Mucosa of descending colon (tissue), 3 donors: ENCODE results near the gene ZBTB11. TPM values are rescaled to one million over a fixed set of nuclear protein-coding genes. Genes with fewer than 3 reads are reported as not detected.
"Not testable (repeated sequence)": the region's sequence is repeated elsewhere in the genome, so short reads cannot be mapped to it uniquely, and the experiment has no call there.

ENCODE experiments used
- ATAC-seq: fragments of 200-7000 bp; cut with Tn5 transposase; one replicate; pipeline ENCODE4 v1.9.1; 2020; ENCODE audit warnings: mild to moderate bottlenecking, moderate library complexity
- DNase-seq, 3 donors: peaks; one replicate each; pipeline ENCODE4 v3.0.0-alpha.2; 2020
- H3K36me3 ChIP-seq: fragments of 200-600 bp; one replicate; pipeline ENCODE4 v1.8.0; 2021; ENCODE audit warnings: low read depth, mild to moderate bottlenecking
- H3K4me1 ChIP-seq: fragments of 200-600 bp; one replicate; pipeline ENCODE4 v1.8.0; 2021; ENCODE audit warnings: low read depth, mild to moderate bottlenecking
- H3K4me3 ChIP-seq: fragments of 200-600 bp; one replicate; pipeline ENCODE4 v1.8.0; 2021; ENCODE audit warnings: mild to moderate bottlenecking
- H3K9me3 ChIP-seq: fragments of 200-600 bp; one replicate; pipeline ENCODE4 v1.8.0; 2021; ENCODE audit warnings: mild to moderate bottlenecking
- intact Hi-C, 2 donors: fragments of 100-400 bp; cut with DNase I in 1 of 2; cut with micrococcal nuclease in 1 of 2; formaldehyde crosslinking; loops; one replicate each; pipeline versions ENCODE4 v1.11.0 to v1.11.1; 2022; cut with DNase I, micrococcal nuclease
- total RNA-seq, 3 donors: library from RNA; stranded (reverse); fragmentation: NEBNext Ultra II Directional in 2 of 3; extraction: Animal tissue kit (Norgen Biotek cat#: 25700) in 2 of 3; gene quantifications; one replicate each; pipeline versions ENCODE4 v1.2.1 to v1.2.4, GENCODE V29; 2021 to 2023
- TF ChIP-seq, protein P1 (sequence below): fragments of 200-600 bp; IDR thresholded peaks from one replicate; pipeline ENCODE4 v1.8.0; 2022; ENCODE audit warnings: antibody characterized with exemption, mild to moderate bottlenecking
- donor health status: DM: no; HTN: no; CAD: no; lungs with moderate emphysema.
- donor health status: DM: no; HTN: no; CAD: no.
- donor health status: DM: no; HTN: yes; CAD: no.

ZBTB11 gene
- total RNA-seq, 3 donors from 2014 or later: 13.0 to 19.4 (median 13.1) TPM

DNA sequence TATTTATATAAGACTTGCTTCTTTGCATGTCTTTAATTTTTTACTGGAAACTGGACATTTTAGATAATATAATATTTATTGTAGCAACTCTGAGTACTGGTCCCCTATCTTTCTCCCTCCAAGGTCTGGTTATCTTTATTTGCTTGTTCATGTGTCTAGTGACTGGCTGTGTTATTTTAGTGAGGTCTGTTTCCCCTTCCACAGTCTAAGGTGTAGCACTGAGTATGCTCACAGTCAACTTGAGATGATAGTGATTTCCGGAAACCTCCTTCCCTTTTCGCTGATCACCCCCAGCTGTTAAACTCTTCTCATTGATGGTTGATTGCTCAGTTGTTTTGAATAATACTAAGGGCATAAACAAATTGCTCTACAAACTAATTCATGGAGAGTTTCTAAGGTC lies 65.9 kb downstream of the ZBTB11 start:
- DNase-seq (no peak), ATAC-seq (no peak)
- TF ChIP-seq, protein P1, sequence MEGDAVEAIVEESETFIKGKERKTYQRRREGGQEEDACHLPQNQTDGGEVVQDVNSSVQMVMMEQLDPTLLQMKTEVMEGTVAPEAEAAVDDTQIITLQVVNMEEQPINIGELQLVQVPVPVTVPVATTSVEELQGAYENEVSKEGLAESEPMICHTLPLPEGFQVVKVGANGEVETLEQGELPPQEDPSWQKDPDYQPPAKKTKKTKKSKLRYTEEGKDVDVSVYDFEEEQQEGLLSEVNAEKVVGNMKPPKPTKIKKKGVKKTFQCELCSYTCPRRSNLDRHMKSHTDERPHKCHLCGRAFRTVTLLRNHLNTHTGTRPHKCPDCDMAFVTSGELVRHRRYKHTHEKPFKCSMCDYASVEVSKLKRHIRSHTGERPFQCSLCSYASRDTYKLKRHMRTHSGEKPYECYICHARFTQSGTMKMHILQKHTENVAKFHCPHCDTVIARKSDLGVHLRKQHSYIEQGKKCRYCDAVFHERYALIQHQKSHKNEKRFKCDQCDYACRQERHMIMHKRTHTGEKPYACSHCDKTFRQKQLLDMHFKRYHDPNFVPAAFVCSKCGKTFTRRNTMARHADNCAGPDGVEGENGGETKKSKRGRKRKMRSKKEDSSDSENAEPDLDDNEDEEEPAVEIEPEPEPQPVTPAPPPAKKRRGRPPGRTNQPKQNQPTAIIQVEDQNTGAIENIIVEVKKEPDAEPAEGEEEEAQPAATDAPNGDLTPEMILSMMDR: no peak
- H3K9me3 ChIP-seq: no peaks in the 10 kb centered on the region
- H3K36me3 ChIP-seq: no peaks in the 10 kb centered on the region
- intact Hi-C loops: no loop called here
- H3K4me3 ChIP-seq: no peak overlapping the region
- no peaks in the 10 kb centered on the region for H3K4me1 ChIP-seq

DNA sequence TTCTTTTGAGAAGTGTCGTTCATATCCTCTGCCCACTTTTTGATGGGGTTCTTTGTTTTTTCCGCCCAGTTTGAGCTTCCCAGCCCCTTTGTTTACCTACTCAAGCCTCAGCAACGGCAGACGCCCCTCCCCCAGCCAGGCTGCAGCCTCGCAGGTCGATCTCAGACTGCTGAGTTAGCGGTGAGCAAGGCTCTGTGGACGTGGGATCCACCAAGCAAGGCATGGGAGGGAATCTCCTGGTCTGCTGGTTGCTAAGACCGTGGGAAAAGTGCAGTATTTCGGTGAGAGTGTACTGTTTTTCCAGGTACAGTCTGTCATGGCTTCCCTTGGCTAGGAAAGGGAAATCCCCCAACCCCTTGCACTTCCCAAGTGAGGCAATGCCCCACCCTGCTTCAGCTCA lies 71.5 kb downstream of the ZBTB11 start:
- H3K4me3 ChIP-seq, H3K36me3 ChIP-seq, H3K4me1 ChIP-seq, ATAC-seq, H3K9me3 ChIP-seq, DNase-seq, intact Hi-C loops: not testable (repeated sequence)

DNA sequence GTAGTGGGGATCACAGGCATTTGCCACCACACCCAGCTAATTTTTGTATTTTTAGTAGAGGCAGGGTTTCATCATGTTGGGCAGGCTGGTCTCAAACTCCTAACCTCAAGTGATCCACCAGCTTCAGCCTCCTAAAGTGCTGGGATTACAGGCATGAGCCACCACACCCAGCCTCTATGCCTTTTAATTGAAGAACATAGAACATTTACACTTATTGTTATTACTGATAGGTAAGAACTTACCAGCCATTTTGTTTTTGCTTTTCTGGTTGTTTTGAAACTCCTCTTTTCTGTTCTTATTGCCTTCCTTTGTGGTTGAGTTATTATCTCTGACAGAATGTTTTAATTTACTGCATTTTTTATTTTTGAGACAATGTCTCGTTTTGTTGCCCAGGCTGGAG lies 73.7 kb downstream of the ZBTB11 start:
- no peaks in the 10 kb centered on the region for H3K9me3 ChIP-seq
- no peak overlapping the region for H3K4me3 ChIP-seq
- intact Hi-C loops: no loop called here
- TF ChIP-seq, protein P1: no peak
- H3K36me3 ChIP-seq: no peaks in the 10 kb centered on the region
- DNase-seq (no peak), ATAC-seq (no peak)
- no peaks in the 10 kb centered on the region for H3K4me1 ChIP-seq

DNA sequence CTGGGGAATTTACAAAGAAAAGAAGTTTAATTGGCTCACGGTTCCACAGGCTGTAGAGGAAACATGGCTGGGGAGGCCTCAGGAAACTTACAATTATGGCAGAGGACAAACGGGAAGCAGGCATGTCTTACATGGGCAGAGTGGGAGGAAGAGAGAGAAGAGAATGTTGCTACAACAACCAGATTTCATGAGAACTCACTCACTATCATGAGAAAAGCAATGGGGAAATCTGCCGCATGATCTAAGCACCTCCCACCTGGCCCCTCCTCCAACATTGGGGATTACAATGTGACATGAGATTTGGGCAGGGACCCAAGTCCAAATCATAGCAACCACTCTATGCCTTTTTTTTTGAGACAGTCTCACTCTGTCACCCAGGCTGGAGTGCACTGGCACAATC lies 74.2 kb downstream of the ZBTB11 start:
- intact Hi-C loops: no loop called here
- H3K4me3 ChIP-seq: no peak overlapping the region
- TF ChIP-seq, protein P1: no peak
- ATAC-seq: no peak
- no peaks in the 10 kb centered on the region for H3K4me1 ChIP-seq
- H3K36me3 ChIP-seq: no peaks in the 10 kb centered on the region
- no peak for DNase-seq
- H3K9me3 ChIP-seq: no peaks in the 10 kb centered on the region

Other genes with a start within 250 kb of the ZBTB11 start
- 10 to 100 TPM in 2 of 3 donors, 1 to 10 TPM in 1; 9.1 to 17.7 (median 12.4) TPM for gene SENP7, start 163.9 kb downstream of the ZBTB11 start, total RNA-seq
- 10 to 100 TPM; 14.4 to 17.6 (median 15.7) TPM for gene TRMT10C, start 115.3 kb downstream of the ZBTB11 start, total RNA-seq
- 100 to 1,000 TPM in 1 of 3 donors, 10 to 100 TPM in 2; 78.0 to 168 (median 94.3) TPM for gene PCNP, start 103.0 kb downstream of the ZBTB11 start, total RNA-seq
- 100 to 1,000 TPM; 710 to 847 (median 734) TPM for gene RPL24, start 9.6 kb upstream of the ZBTB11 start, total RNA-seq
- 10 to 100 TPM in 1 of 3 donors, 1 to 10 TPM in 2; 4.2 to 10.2 (median 4.3) TPM for gene CEP97, start 47.5 kb upstream of the ZBTB11 start, total RNA-seq
- gene NXPE3, start 102.1 kb upstream of the ZBTB11 start, total RNA-seq: 10 to 100 TPM in 1 of 3 donors, 1 to 10 TPM in 2; 1.7 to 15.1 (median 3.8) TPM
- 10 to 100 TPM; 85.0 to 97.5 (median 91.5) TPM for gene NFKBIZ, start 172.4 kb upstream of the ZBTB11 start, total RNA-seq